Glomerular endothelial cell (primary cell): ENCODE measurements around the gene CERS1. TPM values are rescaled to one million over a fixed set of nuclear protein-coding genes. Genes with fewer than 3 reads are reported as not detected.
A peak's percentile ranks its signal among the peaks of the same experiment; 100 is the strongest.

Experiments used
- DNase-seq: peaks from one replicate; pipeline ENCODE4 v3.0.0-alpha.2; 2011; ENCODE audit warnings: low read depth, low spot score; ENCODE audit errors: extremely low read depth
- total RNA-seq: library from RNA; depleted of rRNA; stranded (reverse); fragments of >200 nt; gene quantifications from 2 replicates; pipeline ENCODE4 v1.2.3, GENCODE V29; 2015

Gene CERS1
- total RNA-seq, 1 donor from 2014 or later = 12.3 TPM

- no peak for DNase-seq
Observed at GRCh38 chr19:18859676-18860301, 36.2 kb downstream of the CERS1 start.

DNA sequence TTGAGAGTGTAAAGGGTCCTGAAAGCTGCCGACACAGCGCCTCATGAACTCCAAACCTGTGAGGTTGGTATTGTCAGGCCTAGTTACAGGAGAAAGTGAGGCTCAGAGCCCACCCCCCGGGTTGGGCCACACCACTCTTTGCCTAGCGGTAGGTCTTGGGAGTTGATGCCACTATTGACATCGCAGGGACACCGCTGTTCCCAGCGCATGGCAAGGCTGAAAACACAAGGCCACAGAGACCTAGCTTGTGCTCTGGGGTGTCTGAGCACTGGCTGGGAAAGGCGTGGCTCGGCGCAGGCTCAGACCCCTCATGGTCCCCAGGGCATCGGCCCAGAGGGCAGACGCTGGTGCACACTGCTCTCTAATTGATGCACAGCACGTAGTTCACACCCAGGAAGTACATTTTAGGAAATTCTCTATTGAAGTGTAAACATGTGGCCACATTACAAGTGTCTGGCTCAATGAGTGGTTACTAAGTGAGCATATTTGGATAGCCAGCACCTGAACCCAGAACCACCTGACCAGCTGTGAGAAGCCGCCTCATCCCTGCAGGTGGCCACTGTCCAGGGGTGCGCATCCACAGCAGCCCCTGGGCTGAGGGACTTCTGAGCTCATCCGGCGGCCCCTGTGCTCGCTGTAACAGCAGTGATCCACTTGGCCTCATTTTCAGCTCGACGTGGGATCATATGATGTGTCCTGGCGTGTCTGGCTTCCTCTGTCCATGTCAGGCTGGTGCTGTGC is 36.9 kb downstream of the CERS1 start:
- DNase-seq = no peak

GRCh38 chr19:18857223-18857622 is 38.7 kb downstream of the CERS1 start:
- no peak for DNase-seq

GRCh38 chr19:18856385-18857126 is 39.4 kb downstream of the CERS1 start:
- no peak for DNase-seq

DNA sequence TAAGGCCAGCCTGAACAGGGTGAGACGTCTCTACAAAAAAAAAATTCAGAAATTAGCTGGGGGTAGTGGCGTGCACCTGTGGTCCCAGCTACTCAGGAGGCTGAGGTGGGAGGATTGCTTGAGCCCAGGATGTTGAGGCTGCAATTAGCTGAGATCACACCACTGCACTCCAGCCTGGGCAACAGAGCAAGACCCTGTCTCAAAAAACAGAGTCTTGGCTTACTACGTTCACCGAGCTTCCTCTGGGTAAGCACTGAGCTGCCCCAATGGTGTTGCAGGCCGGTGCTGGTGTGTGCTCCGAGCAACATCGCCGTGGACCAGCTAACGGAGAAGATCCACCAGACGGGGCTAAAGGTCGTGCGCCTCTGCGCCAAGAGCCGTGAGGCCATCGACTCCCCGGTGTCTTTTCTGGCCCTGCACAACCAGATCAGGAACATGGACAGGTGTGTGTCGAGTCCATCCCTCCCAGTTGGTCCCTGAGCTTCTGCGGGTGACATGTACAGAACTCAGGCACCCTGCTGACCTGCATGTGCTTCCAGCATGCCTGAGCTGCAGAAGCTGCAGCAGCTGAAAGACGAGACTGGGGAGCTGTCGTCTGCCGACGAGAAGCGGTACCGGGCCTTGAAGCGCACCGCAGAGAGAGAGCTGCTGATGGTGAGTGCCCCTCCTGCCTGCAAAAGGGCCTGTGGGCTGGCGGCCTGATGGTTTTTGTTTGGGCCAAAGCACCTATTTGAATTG is 40.1 kb downstream of the CERS1 start:
- no peak for DNase-seq

DNA sequence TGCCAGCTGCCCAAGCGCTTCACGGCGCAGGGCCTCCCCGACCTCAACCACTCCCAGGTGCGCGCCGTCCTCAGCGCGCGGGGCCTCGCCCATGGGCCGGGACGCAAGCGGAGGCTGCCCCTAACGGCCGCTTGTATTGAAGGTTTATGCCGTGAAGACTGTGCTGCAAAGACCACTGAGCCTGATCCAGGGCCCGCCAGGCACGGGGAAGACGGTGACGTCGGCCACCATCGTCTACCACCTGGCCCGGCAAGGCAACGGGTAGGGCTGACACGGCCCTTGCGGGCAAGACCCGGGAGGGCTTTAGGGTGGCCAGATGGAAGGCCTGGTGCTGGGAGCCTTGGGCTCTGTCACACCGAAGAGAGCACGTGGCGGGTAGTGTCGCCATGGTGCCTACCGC is 41.0 kb downstream of the CERS1 start:
- DNase-seq = no peak

DNA sequence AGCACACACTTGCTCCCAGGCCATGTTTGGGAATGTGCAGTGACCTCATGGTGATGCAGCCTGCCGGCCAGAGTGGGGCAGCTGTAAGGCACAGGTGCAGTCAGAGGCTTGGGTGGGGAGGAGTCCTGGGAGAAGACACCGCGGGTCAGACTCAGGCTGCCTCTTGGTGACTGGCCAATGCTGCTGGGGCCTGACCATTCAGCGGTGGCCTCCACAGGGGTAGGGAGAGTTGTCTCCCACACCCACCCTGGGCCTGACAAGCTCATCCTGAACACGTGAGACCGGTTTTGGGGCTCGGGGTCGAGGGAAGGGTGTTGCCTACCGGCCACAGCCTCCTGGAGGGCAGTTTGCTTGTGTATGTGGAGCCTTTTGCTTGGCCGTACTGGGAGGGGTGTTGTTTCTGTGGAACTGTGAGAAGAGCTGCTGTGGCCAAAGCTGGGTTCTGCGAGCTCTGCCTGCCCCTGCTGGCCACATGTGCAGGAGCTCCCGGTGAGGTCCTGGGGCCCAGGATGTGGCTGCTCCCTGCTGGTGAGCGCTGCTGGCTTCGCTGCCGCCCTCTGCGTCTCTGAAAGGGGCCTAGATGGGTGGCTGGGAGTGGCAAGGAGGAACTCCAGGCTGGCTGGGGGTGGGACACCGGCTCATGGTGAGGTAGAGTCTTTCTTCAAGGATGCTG is 42.1 kb downstream of the CERS1 start:
- DNase-seq = no peak

DNA sequence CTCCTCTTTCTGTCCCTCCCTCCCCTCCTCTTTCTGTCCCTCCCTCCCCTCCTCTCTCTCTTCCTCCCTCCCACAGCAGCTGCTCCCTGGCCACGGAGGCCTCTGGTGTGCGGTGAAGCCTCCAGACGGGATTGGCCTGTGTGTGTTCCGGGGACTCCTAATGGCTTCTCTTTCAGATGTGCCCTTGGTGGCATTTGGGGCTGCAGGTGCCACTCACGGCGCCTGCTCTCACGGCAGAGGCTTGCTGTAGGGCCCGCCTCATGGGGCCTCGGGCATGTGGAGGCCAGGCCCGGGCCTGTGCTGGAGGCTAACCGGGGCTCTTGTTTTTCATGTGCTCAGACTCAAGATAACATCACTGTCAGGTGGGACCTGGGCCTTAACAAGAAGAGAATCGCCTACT is 43.3 kb downstream of the CERS1 start:
- DNase-seq = no peak

GRCh38 chr19:18851673-18852325 is 44.2 kb downstream of the CERS1 start:
- DNase-seq = no peak

DNA sequence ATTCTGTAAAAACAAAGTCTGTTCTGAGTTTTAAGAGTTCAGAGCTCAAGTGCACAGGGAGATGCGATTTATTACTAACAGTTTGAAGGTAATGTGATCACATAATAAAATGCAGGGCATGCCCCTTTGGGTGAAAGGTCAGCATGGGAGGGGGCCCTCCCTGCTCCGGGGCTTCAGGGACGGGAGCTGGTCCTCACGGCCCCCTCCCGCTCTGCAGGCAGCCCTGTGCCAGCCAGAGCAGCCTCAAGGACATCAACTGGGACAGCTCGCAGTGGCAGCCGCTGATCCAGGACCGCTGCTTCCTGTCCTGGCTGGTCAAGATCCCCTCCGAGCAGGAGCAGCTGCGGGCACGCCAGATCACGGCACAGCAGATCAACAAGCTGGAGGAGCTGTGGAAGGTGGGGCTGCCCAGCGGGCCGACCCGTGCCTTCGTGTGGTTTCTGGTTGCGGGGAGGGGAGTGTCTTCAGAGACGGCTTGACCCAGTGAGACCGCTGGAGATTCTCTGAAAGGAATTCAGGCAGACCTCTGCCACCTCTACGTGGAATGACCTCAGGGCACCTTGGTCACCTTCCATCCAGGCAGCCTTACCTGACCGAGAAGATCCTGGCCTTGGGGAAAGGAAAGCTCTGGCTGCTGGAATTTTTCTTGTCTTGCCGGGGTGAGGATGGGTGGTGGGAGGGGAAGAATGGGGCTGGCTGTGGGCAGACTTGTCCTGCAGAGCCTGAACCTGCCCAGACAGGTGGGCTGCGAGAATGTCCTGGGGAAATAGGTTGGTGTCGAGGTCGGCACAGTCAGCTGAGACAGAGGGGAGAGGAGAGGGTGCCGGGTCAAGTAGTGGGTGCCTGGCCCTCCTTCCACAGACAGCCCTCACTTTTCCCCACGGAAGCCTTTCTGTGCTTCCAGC is 45.2 kb downstream of the CERS1 start:
- DNase-seq = no peak

- DNase-seq = no peak
Observed at GRCh38 chr19:18849838-18850400, 46.0 kb downstream of the CERS1 start.

DNA sequence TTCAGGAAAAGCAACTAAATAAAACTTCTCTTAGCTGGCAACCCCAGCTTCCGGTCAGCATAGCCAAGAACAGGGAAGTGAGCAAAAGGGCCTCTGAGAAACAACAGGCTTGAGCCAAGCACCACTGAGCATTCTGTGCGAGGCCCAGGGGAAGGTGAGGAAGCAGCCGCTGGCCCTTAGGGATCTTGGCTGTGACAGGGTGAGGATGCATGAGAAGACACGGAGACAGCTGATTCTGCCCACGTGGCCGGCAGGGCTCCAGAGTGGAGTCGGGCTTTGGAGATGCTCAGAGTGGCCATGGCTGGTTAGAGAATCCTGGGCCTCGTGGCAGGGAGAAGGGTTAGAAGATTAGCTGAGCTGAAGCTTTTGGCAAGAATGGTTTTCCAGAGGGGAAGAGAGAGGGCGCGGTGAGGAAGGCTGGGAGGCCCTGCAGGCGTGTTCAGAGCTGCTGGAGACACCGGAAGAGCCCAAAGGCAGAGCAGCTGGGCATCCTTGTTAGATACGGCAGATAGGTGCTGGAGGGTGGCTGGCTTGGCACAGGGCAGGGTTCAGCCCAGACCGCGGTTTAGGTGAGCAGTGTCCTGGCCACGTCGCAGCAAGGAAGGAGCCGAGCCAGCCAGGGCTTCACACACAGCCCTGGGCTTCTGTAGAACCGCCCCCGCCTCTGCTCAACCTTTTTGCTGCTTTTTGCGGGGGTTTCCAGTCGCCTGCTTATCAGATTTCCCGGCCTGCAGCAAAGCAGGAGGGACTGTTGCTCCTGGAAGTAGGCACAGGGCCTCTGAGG is 46.9 kb downstream of the CERS1 start:
- DNase-seq = peak; percentile 63

- DNase-seq = no peak
Observed at GRCh38 chr19:18847549-18848463, 48.2 kb downstream of the CERS1 start.

DNA sequence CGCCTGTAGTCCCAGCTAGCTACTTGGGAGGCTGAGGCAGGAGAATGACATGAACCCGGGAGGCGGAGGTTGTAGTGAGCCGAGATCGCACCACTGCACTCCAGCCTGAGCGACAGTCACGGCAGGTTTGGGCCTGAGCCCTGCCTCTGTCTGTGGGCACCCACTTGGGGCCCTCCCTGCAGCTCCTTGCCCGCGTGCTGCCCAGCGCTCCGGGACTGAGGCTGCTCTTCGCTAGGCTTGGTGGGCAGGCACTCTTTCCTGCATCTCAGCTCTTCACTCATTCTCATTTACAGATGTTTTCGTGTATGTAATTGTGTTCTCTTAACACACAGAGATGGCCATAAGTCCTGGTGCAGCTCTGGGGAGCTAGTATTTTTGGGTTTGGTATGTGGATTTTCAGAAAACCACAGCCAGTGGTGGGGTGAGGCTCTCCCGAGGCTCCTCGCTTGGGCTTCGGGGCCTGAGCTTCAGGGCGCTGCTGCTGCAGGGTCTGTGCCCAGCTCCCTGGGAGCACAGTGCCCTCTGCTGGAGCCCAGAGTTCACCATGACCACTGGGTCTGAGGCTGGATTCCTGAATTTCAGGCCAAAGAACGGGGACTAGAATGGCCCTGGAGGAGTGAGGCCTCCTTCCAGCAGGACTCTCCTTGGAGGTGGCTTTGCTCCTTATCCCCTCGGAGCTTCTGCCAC is 49.0 kb downstream of the CERS1 start:
- no peak for DNase-seq

- DNase-seq = no peak
Observed at GRCh38 chr19:18845961-18846360, 50.0 kb downstream of the CERS1 start.

GRCh38 chr19:18844806-18845329 is 51.1 kb downstream of the CERS1 start:
- DNase-seq = no peak
